ENCODE data around the gene SYNE2. TPM values are rescaled to one million over a fixed set of nuclear protein-coding genes. Genes with fewer than 3 reads are reported as not detected.

SYNE2 gene
- total RNA-seq, 1 experiment from 2014 or later: 48.5 TPM

DNA sequence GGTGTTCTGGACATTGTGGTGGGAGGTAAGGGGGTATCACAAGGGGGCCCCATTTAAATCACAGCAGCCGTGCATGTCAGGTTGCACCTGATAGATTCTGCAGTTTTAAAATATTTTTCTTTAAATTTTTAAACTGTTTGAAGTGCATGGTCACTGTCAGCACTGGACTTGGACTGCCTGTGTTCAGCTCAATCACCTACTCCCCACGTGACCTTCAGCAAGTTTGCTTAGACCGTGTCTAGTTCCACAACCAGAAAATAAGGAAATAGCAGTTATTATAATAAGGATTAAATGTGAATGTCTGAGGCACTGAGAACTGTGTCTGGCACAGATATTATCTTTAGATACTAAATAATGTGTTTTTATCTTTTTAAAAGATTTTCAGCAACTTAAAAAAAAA, 376.7 kb downstream of the SYNE2 start:
- TF ChIP-seq CTCF (IDR thresholded peaks at IDR 0.05; ENCODE audit: insufficient read depth in 1 of 2, low read depth in 1 of 2, low read length in 1 of 2, severe bottlenecking in 1 of 2, unreplicated experiment in 1 of 2): no peak
- Mint-ChIP-seq H3K27ac (ENCODE audit: unreplicated experiment) (no peak overlapping the region), H3K27me3 (ENCODE audit: insufficient read depth, unreplicated experiment) (no peaks in the 10 kb centered on the region), H3K4me3 (ENCODE audit: unreplicated experiment) (no peak overlapping the region), H3K36me3 (ENCODE audit: insufficient read depth, unreplicated experiment) (peaks cover 16% of the 10 kb centered on the region), H3K4me1 (ENCODE audit: low read depth, unreplicated experiment) (no peaks in the 10 kb centered on the region), H3K9me3 (ENCODE audit: unreplicated experiment) (no peaks in the 10 kb centered on the region)
- ChIA-PET CTCF (interaction anchor here (0.6 kb wide), 1 partner anchor 260 kb away, joined by 3 read pairs; no protein-coding TSS in a partner anchor), POLR2A (no interaction called here)
- intact Hi-C loops (cut with micrococcal nuclease; ENCODE audit: unreplicated experiment): no loop called here
- no peaks in the 10 kb centered on the region; the same call in 1 of the 2 replicates for H3K36me3 ChIP-seq (ENCODE audit: control insufficient read depth, insufficient read depth, low read length)
- H3K27me3 ChIP-seq (replicated peaks; ENCODE audit: control insufficient read depth, insufficient read depth, low read length): no peaks in the 10 kb centered on the region
- no peaks in the 10 kb centered on the region for H3K9me3 ChIP-seq
- no TSS peak for BruUV-seq (replicated peaks)
- no peak for DNase-seq
- no peaks in the 10 kb centered on the region for H3K4me1 ChIP-seq
- no peak overlapping the region for H3K4me3 ChIP-seq (ENCODE audit: low read depth, low read length)

GRCh38 chr14:64232095-64232838, 379.5 kb downstream of the SYNE2 start:
- no peak for TF ChIP-seq CTCF (IDR thresholded peaks at IDR 0.05; ENCODE audit: insufficient read depth in 1 of 2, low read depth in 1 of 2, low read length in 1 of 2, severe bottlenecking in 1 of 2, unreplicated experiment in 1 of 2)
- ChIA-PET CTCF (no interaction called here), POLR2A (no interaction called here)
- Histone ChIP-seq H3K27me3 (replicated peaks; ENCODE audit: control insufficient read depth, insufficient read depth, low read length) (no peaks in the 10 kb centered on the region), H3K9me3 (no peaks in the 10 kb centered on the region), H3K4me3 (ENCODE audit: low read depth, low read length) (no peak overlapping the region), H3K4me1 (no peaks in the 10 kb centered on the region), H3K36me3 (ENCODE audit: control insufficient read depth, insufficient read depth, low read length) (no peaks in the 10 kb centered on the region; the same call in 1 of the 2 replicates)
- intact Hi-C loops (cut with micrococcal nuclease; ENCODE audit: unreplicated experiment): no loop called here
- Mint-ChIP-seq H3K9me3 (ENCODE audit: unreplicated experiment) (no peaks in the 10 kb centered on the region), H3K36me3 (ENCODE audit: insufficient read depth, unreplicated experiment) (peaks cover 15% of the 10 kb centered on the region), H3K4me1 (ENCODE audit: low read depth, unreplicated experiment) (no peaks in the 10 kb centered on the region), H3K27me3 (ENCODE audit: insufficient read depth, unreplicated experiment) (no peaks in the 10 kb centered on the region), H3K4me3 (ENCODE audit: unreplicated experiment) (no peak overlapping the region), H3K27ac (ENCODE audit: unreplicated experiment) (no peak overlapping the region)
- DNase-seq: no peak
- BruUV-seq (replicated peaks): no TSS peak

DNA sequence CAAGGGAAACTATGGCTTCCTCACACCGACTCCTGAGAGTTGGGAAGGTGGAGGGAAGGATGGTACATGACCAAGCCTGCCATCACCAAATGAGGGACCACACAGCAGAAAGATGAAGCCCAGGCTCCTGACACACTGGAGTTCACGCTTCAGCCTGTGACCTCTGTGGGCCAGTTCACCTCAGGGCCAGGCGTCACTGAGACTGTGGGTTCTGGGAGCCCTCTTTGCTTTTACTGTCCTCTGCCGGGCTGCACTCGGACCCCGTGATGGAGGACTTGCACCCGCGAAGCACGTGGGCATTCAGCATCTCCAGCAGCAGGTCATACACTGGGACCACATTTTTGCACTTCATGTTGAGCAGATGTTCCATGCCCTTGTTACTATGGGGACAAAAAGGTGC, 380.1 kb downstream of the SYNE2 start:
- BruUV-seq (replicated peaks): no TSS peak

More for the DNA sequence above, 380.1 kb downstream of the SYNE2 start:
- intact Hi-C loops (cut with micrococcal nuclease; ENCODE audit: unreplicated experiment): no loop called here
- H3K9me3 Mint-ChIP-seq (ENCODE audit: unreplicated experiment): no peaks in the 10 kb centered on the region
- no peaks in the 10 kb centered on the region for H3K4me1 Mint-ChIP-seq (ENCODE audit: low read depth, unreplicated experiment)
- TF ChIP-seq CTCF (IDR thresholded peaks at IDR 0.05; ENCODE audit: insufficient read depth in 1 of 2, low read depth in 1 of 2, low read length in 1 of 2, severe bottlenecking in 1 of 2, unreplicated experiment in 1 of 2): no peak
- ChIA-PET CTCF (no interaction called here), POLR2A (no interaction called here)
- H3K27me3 Mint-ChIP-seq (ENCODE audit: insufficient read depth, unreplicated experiment): no peaks in the 10 kb centered on the region
- H3K27me3 ChIP-seq (replicated peaks; ENCODE audit: control insufficient read depth, insufficient read depth, low read length): no peaks in the 10 kb centered on the region
- H3K9me3 ChIP-seq: no peaks in the 10 kb centered on the region
- H3K27ac Mint-ChIP-seq (ENCODE audit: unreplicated experiment): no peak overlapping the region
- peaks cover 14% of the 10 kb centered on the region for H3K36me3 Mint-ChIP-seq (ENCODE audit: insufficient read depth, unreplicated experiment)
- no peak overlapping the region for H3K4me3 Mint-ChIP-seq (ENCODE audit: unreplicated experiment)
- no peak for DNase-seq
- H3K4me1 ChIP-seq: no peaks in the 10 kb centered on the region
- no peaks in the 10 kb centered on the region; the same call in 1 of the 2 replicates for H3K36me3 ChIP-seq (ENCODE audit: control insufficient read depth, insufficient read depth, low read length)
- H3K4me3 ChIP-seq (ENCODE audit: low read depth, low read length): no peak overlapping the region

All from Caco-2 (cell line).